Stimulated activated CD4-positive, alpha-beta T cell treated with anti-CD3 and anti-CD28 coated beads, Interleukin-15, amount 100 ng/mL, for 48 hours (primary cell): ENCODE measurements around the gene LMNB1.
"Not testable (repeated sequence)": the region's sequence is repeated elsewhere in the genome, so short reads cannot be mapped to it uniquely, and the experiment has no call there.

ENCODE experiments used
- DNase-seq, 2 donors: peaks; one replicate each; pipeline ENCODE4 v3.0.0-alpha.2; 2020; ENCODE audit warnings: low read depth in 2 of 2

LMNB1 gene

DNA sequence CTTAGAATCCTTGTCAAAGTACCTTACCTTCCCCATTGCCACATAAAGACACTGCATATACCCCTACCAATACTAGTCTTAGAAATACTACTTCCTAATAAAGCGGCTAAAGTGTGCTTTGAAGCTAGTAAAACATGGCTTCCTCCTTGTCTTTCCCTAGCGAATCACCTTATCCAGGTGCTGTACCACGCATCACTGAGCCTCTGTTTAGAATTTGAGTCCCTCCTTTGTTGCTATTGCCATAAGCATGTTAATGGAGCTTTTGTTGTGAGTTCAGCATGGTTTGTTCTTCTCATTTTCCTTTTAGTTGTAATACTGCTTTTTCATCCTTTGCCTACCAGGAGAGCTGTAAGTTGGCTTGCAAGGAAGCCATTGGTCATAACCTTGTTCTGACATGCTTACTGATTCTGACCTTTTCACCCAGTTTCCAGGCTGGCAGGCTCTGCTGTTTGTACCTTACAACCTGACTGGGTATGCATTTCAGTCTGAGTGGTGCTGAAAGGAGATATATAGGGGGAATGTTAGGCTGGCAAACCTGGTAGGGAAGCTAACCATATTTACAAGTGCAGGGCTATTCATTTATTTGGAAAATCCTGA, 49.8 kb downstream of the LMNB1 start:
- DNase-seq, result no peak

GRCh38 chr5:126829098-126829497, 52.2 kb downstream of the LMNB1 start:
- DNase-seq, result no peak

DNA sequence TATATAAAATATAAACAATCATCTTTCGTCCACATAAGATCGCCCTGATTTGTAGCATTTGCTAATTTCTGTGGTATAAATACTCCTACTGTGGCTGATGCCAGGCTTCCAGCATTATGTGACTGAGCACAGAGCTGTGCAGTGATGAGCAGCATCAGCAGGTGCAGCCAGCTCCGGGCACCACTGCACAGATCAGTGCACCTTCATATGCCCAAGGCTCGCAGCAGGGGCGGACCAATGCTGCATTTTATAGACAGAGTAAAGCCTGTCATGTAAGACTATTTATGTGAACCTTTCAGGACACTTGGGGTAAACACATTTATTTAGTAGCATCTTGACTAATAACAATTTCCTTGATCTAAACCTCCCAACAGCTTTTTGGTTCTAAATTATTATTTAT, 53.1 kb downstream of the LMNB1 start:
- DNase-seq, result no peak

DNA sequence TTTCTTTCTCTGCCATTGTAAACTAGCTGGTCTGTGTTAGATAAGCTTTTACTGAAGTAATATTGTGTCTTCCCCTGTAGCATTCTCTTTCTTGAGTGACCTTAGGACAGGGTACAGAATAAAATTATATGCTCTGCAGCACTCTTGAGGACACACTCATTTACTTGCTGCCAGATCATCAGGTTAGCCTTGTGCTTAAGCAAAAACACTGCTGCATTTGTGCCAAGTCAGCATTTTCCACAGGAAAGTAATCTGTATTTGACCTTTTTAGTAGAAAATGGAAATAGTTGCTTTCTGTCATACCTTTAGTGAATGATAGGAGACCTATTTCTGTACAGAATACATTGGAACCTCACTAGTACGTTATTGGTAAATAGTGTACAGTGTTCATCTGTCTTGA, 54.2 kb downstream of the LMNB1 start:
- DNase-seq, result no peak

GRCh38 chr5:126836778-126837177, 59.8 kb downstream of the LMNB1 start:
- DNase-seq, result no peak

DNA sequence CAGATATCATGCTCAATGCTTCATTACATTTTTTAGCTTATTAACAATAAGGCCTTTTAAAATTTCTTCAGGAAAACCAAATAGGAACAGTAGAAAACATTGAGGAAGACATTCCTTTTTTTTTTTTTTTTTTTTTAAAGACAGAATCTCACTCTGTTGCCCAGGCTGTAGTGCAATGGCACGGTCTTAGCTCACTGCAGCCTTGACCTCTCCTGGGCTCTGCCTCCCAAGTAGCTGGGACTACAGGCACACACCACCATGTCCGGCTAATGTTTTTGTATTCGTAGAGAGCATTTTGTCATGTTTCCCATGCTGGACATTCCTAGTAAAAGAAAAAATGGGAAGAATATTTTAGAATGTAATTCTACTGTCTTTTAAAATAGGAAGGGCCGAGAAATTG, 60.3 kb downstream of the LMNB1 start:
- DNase-seq, result no peak

GRCh38 chr5:126837906-126838539, 61.1 kb downstream of the LMNB1 start:
- DNase-seq, result no peak

GRCh38 chr5:126839407-126839806, 62.5 kb downstream of the LMNB1 start:
- not testable (repeated sequence) for DNase-seq

GRCh38 chr5:126843375-126843774, 66.4 kb downstream of the LMNB1 start:
- not testable (repeated sequence) for DNase-seq

DNA sequence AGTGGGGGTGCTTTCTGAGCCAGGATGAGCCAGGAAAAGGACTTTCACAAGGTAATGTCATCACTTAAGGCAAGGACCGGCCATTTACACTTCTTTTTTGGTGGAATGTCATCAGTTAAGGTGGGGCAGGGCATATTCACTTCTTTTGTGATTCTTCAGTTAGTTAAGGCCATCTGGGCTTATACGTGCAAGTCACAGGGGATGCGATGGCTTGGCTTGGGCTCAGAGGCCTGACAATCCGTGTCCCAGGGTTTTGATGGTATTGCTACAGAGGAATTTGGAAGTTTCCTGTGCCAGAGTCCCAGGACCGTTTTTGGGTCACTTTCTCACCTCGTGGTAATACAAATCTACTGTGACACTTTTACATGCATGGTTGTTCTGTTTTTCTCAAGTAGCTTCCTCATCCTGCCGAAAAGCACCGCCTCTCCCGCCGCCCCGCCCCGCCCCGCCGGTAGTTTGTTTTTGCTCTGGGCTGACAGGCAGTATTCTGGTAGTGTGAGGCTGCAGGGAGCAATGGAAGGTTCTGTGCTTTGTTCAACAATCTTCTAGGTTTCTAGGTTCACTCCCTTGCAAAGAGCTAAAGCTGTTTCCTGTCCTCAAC, 68.6 kb downstream of the LMNB1 start:
- DNase-seq, result not testable (repeated sequence)

GRCh38 chr5:126846344-126846743, 69.4 kb downstream of the LMNB1 start:
- DNase-seq, result no peak

GRCh38 chr5:126846744-126847455, 70.0 kb downstream of the LMNB1 start:
- no peak for DNase-seq

DNA sequence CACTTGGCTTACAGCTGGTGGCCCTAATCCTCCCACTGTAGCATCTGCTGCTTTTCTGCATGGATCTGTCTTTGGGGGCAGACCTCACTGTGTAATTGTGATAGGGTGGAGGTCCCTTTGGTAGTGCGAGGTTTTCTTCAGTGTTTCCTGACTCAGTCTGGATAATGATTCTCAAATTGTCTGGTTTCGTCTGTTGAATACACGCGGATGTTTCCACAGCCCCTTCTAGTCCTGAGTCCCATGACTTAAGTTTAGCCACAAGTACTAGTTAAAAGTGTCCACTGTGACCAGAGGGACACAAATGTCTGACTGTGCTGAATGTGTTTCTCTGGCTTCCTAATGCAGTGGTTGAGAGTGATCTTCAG, 70.5 kb downstream of the LMNB1 start:
- no peak for DNase-seq

DNA sequence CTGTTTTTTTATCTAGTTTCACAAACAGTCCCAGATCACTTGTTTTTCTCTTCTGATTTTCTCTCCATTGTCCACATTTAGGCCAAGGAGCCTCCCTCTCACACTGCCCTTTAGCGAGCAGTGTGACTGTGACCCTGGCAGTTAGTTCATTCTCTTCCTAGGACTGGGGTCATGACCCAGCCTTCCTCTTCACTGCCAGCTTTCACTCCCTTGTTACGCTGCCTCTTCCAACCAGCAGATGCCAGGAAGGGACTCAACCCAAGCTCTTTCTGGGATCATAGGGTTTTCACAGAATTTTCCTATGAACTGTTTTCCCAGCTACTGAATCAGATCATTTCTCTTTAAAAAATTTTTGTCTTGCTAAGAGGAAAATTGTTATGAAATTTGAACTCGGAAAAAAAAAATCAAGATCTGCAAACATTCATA, 70.9 kb downstream of the LMNB1 start:
- DNase-seq, result no peak

DNA sequence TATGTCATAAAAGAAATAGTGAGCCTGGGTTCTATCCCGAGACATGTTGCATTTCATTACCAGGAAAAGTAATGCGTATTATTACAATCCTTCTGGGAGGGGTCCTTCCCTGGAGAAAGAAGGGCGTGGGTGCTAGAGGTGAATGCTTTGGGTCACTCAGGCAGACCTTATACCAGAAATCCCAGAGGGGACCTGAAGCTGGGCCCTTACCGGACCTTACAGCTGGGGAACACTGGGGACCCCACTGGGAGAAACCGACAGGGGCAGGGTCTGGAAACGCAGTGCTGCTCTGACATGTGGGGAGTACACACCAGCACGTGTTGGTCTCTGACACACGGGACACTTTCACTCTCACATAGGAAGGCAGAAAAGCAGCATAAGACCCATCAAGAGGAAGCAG, 71.3 kb downstream of the LMNB1 start:
- DNase-seq, result no peak

- no peak for DNase-seq
Observed at GRCh38 chr5:126849101-126849678, 72.3 kb downstream of the LMNB1 start.

- DNase-seq, result no peak
Observed at GRCh38 chr5:126851501-126852011, 74.6 kb downstream of the LMNB1 start.

DNA sequence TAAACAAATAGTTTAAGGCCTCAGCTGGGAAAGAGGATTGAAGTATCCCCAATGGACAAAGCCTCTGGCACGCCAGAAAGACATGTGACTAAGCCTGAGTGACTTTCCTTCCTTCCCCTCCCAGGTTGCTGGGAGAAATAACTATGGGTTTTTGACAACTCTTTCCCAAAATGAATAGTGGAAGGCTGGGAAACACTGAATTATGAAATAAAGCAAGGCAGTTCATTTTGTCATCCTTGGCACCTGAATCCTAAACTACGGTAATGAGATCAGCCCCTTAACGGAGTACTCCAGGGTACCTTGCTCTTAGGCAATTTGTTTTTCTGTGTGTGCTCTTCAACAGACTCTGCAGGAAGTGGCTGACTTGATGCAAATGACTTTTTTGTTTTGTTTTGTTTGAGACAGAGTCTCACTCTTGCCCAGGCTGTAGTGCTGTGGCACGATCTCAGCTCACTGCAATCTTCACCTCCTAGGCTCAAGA, 75.2 kb downstream of the LMNB1 start:
- no peak for DNase-seq

DNA sequence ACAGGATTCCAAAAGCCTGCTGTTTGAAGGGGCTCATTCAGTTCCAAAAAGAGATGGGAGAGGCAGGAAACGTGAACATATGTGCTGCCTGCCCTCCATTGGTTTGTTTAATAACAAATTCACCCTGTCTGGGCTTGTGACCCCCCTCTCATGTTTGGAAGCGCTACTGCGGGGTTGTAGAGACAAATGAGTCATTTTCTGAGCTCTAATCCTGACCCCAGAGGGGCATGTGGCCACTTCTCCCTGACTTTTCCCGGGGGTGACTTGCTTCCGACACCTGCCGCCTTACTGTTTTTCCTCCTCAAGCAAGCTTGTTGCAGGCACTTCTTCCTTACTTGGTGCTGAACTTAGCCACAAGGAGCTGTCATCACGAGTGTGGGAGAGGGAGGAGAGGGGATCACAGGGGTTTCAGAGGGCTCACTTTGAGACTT, 75.9 kb downstream of the LMNB1 start:
- DNase-seq, result no peak

DNA sequence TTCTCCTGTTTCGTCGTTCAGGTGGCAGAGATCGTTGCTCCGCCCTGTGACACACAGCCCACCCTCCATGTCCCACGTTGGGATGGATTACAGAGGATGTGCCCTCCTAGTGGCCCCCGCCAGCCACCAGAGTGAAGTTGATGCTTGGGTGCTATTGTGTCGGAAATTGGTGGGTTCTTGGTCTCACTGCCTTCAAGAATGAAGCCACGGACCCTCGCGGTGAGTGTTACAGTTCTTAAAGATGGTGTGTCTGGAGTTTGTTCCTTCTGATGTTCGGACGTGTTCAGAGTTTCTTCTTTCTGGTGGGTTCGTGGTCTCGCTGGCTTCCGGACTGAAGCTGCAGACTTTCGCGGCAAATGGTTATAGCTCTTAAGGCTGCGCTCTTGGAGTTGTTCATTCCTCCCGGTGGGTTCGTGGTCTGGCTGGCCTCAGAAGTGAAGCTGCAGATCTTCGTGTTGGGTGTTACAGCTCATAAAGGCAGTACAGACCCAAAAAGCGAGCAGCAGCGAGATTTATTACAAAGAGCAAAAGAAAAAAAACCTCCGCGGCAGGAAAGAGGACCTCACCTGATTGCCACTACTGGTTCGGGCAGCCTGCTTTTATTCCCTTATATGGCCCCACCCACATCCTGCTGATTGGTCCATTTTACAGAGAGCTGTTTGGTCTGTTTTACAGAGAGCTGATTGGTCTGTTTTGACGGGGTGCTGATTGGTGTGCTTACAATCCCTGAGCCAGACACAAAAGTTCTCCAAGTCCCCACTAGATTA, 76.8 kb downstream of the LMNB1 start:
- DNase-seq, result not testable (repeated sequence)

GRCh38 chr5:126854526-126855110, 77.7 kb downstream of the LMNB1 start:
- DNase-seq, result no peak
